Measurements from ENCODE around the gene KPRP.

- TF ChIP-seq POLR2AphosphoS5 (IDR thresholded peaks at IDR 0.05; ENCODE audit: low read depth, low read length) (no peak), CTCF (IDR thresholded peaks at IDR 0.05) (no peak), REST (IDR thresholded peaks at IDR 0.05; ENCODE audit: insufficient read depth in 1 of 2, low read depth in 2 of 2, low read length in 1 of 2) (no peak)
Observed at GRCh38 chr1:152811050-152811449, 53.2 kb downstream of the KPRP start.
